ENCODE results near the gene CIRBP. TPM values are rescaled to one million over a fixed set of nuclear protein-coding genes. Genes with fewer than 3 reads are reported as not detected.
"Not testable (repeated sequence)": the region's sequence is repeated elsewhere in the genome, so short reads cannot be mapped to it uniquely, and the experiment has no call there.

Gene CIRBP
- total RNA-seq, 1 donor = 380 TPM

DNA sequence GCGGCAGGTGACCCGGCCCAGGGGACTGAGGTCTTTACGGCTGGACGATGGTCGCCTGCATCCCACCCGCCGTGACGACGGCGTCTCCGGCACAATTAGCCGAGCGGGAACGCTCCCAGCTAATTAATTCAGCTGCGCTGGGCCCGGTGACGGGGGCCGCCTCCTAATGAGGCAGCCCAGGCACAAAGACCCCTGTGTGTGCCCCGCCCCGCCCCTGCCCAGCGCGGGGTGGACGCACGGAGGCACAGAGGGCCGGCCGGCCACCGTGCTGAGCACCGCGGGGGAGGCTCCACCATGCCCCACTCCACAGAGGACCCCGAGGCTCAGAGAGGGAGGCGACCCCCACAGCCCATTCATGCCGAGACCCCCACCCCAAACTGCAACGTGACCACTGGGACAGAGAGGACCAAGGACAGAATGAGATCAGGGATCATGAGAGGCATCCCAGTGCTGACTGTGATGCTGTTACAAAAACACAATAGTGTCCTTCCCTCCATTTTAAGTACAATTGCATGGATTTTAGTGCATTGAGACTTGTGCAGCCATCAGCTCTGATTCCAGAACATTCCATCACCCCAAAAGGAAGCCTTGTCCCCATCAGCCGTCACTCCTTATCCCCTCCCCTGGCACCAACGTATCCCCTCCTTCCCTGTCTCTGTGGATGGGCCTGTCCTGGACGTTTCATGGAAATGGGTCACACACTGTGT, 33.6 kb downstream of the CIRBP start:
- TF ChIP-seq, protein P1, sequence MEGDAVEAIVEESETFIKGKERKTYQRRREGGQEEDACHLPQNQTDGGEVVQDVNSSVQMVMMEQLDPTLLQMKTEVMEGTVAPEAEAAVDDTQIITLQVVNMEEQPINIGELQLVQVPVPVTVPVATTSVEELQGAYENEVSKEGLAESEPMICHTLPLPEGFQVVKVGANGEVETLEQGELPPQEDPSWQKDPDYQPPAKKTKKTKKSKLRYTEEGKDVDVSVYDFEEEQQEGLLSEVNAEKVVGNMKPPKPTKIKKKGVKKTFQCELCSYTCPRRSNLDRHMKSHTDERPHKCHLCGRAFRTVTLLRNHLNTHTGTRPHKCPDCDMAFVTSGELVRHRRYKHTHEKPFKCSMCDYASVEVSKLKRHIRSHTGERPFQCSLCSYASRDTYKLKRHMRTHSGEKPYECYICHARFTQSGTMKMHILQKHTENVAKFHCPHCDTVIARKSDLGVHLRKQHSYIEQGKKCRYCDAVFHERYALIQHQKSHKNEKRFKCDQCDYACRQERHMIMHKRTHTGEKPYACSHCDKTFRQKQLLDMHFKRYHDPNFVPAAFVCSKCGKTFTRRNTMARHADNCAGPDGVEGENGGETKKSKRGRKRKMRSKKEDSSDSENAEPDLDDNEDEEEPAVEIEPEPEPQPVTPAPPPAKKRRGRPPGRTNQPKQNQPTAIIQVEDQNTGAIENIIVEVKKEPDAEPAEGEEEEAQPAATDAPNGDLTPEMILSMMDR (IDR thresholded peaks at IDR 0.05; ENCODE audit: extremely low read depth, low read depth, low read length) = no peak
- Histone ChIP-seq H4K20me1 (ENCODE audit: insufficient read depth, low read length) (no peaks in the 10 kb centered on the region), H3K4me3 (ENCODE audit: insufficient read depth, low read length) (no peak overlapping the region), H3K79me2 (ENCODE audit: insufficient read depth, low read length) (no peaks in the 10 kb centered on the region), H3K27me3 (ENCODE audit: insufficient read depth, low read length) (peaks cover 12% of the 10 kb centered on the region), H2AFZ (ENCODE audit: low read length) (no peak overlapping the region), H3K4me1 (ENCODE audit: insufficient read depth, low read length) (no peaks in the 10 kb centered on the region), H3K36me3 (ENCODE audit: insufficient read depth, low read length) (no peaks in the 10 kb centered on the region), H3K4me2 (ENCODE audit: insufficient read depth, low read length) (no peak overlapping the region), H3K9me3 (ENCODE audit: low read depth, low read length) (no peaks in the 10 kb centered on the region), H3K27ac (ENCODE audit: low read depth, low read length) (no peak overlapping the region)
- no peak for DNase-seq (ENCODE audit: insufficient read length, low spot score, missing footprints)

DNA sequence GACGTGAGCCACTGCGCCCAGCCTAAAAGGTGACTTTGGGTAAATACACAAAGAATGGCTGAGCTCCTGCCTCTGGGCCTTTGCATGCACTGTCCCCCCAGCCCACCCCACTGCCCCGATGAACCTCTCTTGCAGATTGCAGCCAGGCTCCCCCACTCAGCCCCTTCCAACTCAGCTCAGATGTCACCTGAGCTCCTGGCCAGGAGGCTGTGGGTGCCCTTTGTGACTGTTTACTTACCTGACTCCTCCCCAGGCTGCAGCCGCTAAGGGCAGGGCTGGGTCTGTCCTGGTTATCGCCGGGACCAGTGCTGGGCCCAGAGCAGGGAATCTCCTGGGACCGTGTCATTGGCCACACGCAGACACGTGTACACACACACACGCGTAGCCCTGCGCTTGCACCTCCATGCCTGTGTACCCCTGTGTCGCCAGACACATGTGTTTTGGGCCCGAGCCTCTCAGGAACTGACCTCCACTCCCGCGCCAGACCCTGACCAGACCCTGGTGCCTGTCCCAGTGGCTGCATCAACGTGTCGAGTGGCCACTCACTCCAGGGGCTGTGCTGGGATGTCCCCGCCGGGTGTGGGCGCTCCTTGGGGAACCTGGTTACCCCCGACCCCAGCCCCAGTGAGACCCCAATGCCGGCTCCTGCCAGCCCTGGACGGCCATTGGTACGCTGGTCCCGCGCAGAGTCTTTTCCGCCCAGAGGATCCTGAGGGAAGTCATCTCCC, 35.2 kb downstream of the CIRBP start:
- Histone ChIP-seq H3K79me2 (ENCODE audit: insufficient read depth, low read length) (no peaks in the 10 kb centered on the region), H3K27ac (ENCODE audit: low read depth, low read length) (no peak overlapping the region), H4K20me1 (ENCODE audit: insufficient read depth, low read length) (no peaks in the 10 kb centered on the region), H3K4me2 (ENCODE audit: insufficient read depth, low read length) (no peak overlapping the region), H3K36me3 (ENCODE audit: insufficient read depth, low read length) (no peaks in the 10 kb centered on the region), H3K4me3 (ENCODE audit: insufficient read depth, low read length) (no peak overlapping the region), H2AFZ (ENCODE audit: low read length) (no peak overlapping the region), H3K27me3 (ENCODE audit: insufficient read depth, low read length) (peaks cover 12% of the 10 kb centered on the region), H3K4me1 (ENCODE audit: insufficient read depth, low read length) (no peaks in the 10 kb centered on the region), H3K9me3 (ENCODE audit: low read depth, low read length) (no peaks in the 10 kb centered on the region)
- TF ChIP-seq, protein P1 (IDR thresholded peaks at IDR 0.05; ENCODE audit: extremely low read depth, low read depth, low read length) = no peak
- DNase-seq (ENCODE audit: insufficient read length, low spot score, missing footprints) = no peak

DNA sequence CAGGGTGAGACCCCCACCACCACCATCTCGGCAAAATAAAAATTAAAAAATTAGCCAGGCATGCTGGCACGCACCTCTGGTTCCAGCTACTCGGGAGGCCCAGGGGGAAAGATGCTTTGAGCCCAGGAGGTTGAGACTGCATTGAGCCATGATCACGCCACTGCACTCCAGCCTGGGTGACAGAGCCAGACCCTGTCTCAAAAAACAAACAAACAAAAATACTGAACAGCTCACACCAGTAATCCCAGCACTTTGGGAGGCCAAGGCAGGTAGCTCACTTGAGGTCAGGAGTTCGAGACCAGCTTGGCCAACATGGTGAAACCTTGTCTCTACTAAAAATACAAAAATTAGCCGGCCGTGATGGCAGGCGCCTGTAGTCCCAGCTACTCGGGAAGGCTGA, 36.2 kb downstream of the CIRBP start:
- H3K4me2 ChIP-seq (ENCODE audit: insufficient read depth, low read length) = not testable (repeated sequence)

DNA sequence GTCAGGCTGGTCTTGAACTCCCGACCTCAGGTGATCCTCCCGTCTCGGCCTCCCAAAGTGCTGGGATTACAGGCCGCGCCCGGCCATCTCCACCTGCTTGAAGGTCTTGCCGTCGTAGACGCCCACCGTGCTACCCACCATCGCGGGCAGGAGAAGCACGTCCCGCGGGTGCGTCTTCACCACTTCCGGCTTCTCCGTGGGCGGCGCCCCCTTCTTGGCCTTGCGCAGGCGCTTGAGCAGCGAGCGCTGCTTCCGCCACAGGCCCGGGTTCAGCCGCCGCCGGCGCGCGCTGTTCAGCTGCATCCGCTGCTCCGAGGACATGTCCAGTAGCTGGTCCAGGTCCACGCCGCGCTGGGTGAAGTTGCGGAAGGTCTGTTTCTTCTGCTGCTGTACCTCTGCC, 38.2 kb downstream of the CIRBP start:
- no peaks in the 10 kb centered on the region for H4K20me1 ChIP-seq (ENCODE audit: insufficient read depth, low read length)
- H3K4me3 ChIP-seq (ENCODE audit: insufficient read depth, low read length) = no peak overlapping the region
- no peaks in the 10 kb centered on the region for H3K4me1 ChIP-seq (ENCODE audit: insufficient read depth, low read length)
- H3K79me2 ChIP-seq (ENCODE audit: insufficient read depth, low read length) = no peaks in the 10 kb centered on the region
- no peak overlapping the region for H2AFZ ChIP-seq (ENCODE audit: low read length)
- no peak for DNase-seq (ENCODE audit: insufficient read length, low spot score, missing footprints)
- no peaks in the 10 kb centered on the region for H3K9me3 ChIP-seq (ENCODE audit: low read depth, low read length)
- TF ChIP-seq, protein P1 (IDR thresholded peaks at IDR 0.05; ENCODE audit: extremely low read depth, low read depth, low read length) = no peak
- peaks cover 5% of the 10 kb centered on the region for H3K27me3 ChIP-seq (ENCODE audit: insufficient read depth, low read length)
- no peak overlapping the region for H3K27ac ChIP-seq (ENCODE audit: low read depth, low read length)
- H3K4me2 ChIP-seq (ENCODE audit: insufficient read depth, low read length) = no peak overlapping the region
- no peaks in the 10 kb centered on the region for H3K36me3 ChIP-seq (ENCODE audit: insufficient read depth, low read length)

More for the DNA sequence above, 36.2 kb downstream of the CIRBP start:
- peaks cover 12% of the 10 kb centered on the region for H3K27me3 ChIP-seq (ENCODE audit: insufficient read depth, low read length)
- not testable (repeated sequence) for H2AFZ ChIP-seq (ENCODE audit: low read length); H3K27ac ChIP-seq (ENCODE audit: low read depth, low read length); H3K79me2 ChIP-seq (ENCODE audit: insufficient read depth, low read length); DNase-seq (ENCODE audit: insufficient read length, low spot score, missing footprints); H4K20me1 ChIP-seq (ENCODE audit: insufficient read depth, low read length); H3K9me3 ChIP-seq (ENCODE audit: low read depth, low read length); H3K4me3 ChIP-seq (ENCODE audit: insufficient read depth, low read length); H3K36me3 ChIP-seq (ENCODE audit: insufficient read depth, low read length); H3K4me1 ChIP-seq (ENCODE audit: insufficient read depth, low read length)

All from osteoblast (primary cell).